Measurements from ENCODE around the gene PRKD3.
"Not testable (repeated sequence)": the region's sequence is repeated elsewhere in the genome, so short reads cannot be mapped to it uniquely, and the experiment has no call there.

- TF ChIP-seq, protein P1, sequence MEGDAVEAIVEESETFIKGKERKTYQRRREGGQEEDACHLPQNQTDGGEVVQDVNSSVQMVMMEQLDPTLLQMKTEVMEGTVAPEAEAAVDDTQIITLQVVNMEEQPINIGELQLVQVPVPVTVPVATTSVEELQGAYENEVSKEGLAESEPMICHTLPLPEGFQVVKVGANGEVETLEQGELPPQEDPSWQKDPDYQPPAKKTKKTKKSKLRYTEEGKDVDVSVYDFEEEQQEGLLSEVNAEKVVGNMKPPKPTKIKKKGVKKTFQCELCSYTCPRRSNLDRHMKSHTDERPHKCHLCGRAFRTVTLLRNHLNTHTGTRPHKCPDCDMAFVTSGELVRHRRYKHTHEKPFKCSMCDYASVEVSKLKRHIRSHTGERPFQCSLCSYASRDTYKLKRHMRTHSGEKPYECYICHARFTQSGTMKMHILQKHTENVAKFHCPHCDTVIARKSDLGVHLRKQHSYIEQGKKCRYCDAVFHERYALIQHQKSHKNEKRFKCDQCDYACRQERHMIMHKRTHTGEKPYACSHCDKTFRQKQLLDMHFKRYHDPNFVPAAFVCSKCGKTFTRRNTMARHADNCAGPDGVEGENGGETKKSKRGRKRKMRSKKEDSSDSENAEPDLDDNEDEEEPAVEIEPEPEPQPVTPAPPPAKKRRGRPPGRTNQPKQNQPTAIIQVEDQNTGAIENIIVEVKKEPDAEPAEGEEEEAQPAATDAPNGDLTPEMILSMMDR (conservative IDR thresholded peaks at IDR 0.05; ENCODE audit: low read depth, low read length) = not testable (repeated sequence)
- not testable (repeated sequence) for TF ChIP-seq EZH2 (IDR thresholded peaks at IDR 0.05; ENCODE audit: low read length, unreplicated experiment); EZH2phosphoT487 (IDR thresholded peaks at IDR 0.05; ENCODE audit: borderline replicate concordance, low read length)
These were observed 29.8 kb downstream of the PRKD3 start for GRCh38 chr2:37294858-37295257.
